GM21619 (cell line): ENCODE results near the gene RP2.

Experiments
- ATAC-seq: cut with Tn5 transposase; IDR thresholded peaks from one replicate; pipeline ENCODE4 v1.9.1; 2021; ENCODE audit not compliant: unreplicated experiment

RP2 gene

GRCh38 chrX:46917622-46918021 is 80.8 kb downstream of the RP2 start:
- no peak for ATAC-seq

GRCh38 chrX:46918434-46918833 is 81.6 kb downstream of the RP2 start:
- ATAC-seq = no peak

GRCh38 chrX:46920235-46920634 is 83.4 kb downstream of the RP2 start:
- ATAC-seq = no peak

GRCh38 chrX:46922611-46923010 is 85.8 kb downstream of the RP2 start:
- no peak for ATAC-seq

- no peak for ATAC-seq
These were observed 90.9 kb downstream of the RP2 start for GRCh38 chrX:46927718-46928117.

- ATAC-seq = no peak
These were observed 92.8 kb downstream of the RP2 start for GRCh38 chrX:46929439-46930261.
